ENCODE results near the gene ZKSCAN2. TPM values are rescaled to one million over a fixed set of nuclear protein-coding genes. Genes with fewer than 3 reads are reported as not detected.

ZKSCAN2 gene
- total and polyA plus RNA-seq, 4 donors = 0.47 to 3.4 (median 1.7) TPM

GRCh38 chr16:25199457-25199856 is 58.2 kb downstream of the ZKSCAN2 start:
- 92% methylated on average over 7 of the region's 7 CpGs for WGBS

GRCh38 chr16:25198021-25198420 is 59.6 kb downstream of the ZKSCAN2 start:
- Histone ChIP-seq H3K9me3 (ENCODE audit: control insufficient read depth in 4 of 4, low read length in 3 of 4) (no peaks in the 10 kb centered on the region), H3K27ac (ENCODE audit: low read depth in 1 of 2, low read length in 2 of 2) (no peak overlapping the region), H3K36me3 (ENCODE audit: control insufficient read depth in 4 of 4, insufficient read depth in 3 of 4, low read depth in 1 of 4, low read length in 3 of 4) (no peaks in the 10 kb centered on the region), H3K9ac (ENCODE audit: low read depth in 1 of 2, low read length in 2 of 2) (no peak overlapping the region), H3K4me3 (ENCODE audit: low read depth in 1 of 3, low read length in 3 of 3) (no peak overlapping the region), H3K27me3 (ENCODE audit: control insufficient read depth in 4 of 4, insufficient read depth in 4 of 4, low read length in 3 of 4) (no peaks in the 10 kb centered on the region), H3K4me1 (ENCODE audit: control insufficient read depth in 4 of 4, insufficient read depth in 4 of 4, low read length in 3 of 4) (peaks cover 0 to 3% (median 0%) of the 10 kb centered on the region in 4 donors)
- no peak for TF ChIP-seq GABPA (IDR thresholded peaks at IDR 0.05 in 1 of 2, conservative IDR thresholded peaks at IDR 0.05 in 1 of 2)
- TF ChIP-seq HNF4G (IDR thresholded peaks at IDR 0.05) = no peak
- TF ChIP-seq CTCF (IDR thresholded peaks at IDR 0.05; ENCODE audit: low read depth, low read length, missing input control) = no peak
- TF ChIP-seq RAD21 (IDR thresholded peaks at IDR 0.05) = no peak
- TF ChIP-seq YY1 (IDR thresholded peaks at IDR 0.05) = no peak
- no peak for TF ChIP-seq FOXA2 (IDR thresholded peaks at IDR 0.05)
- no peak for TF ChIP-seq RXRA (IDR thresholded peaks at IDR 0.05)
- no peak for TF ChIP-seq HNF4A (conservative IDR thresholded peaks at IDR 0.05)
- no peak for TF ChIP-seq JUND (IDR thresholded peaks at IDR 0.05)
- no peak for TF ChIP-seq MAX (IDR thresholded peaks at IDR 0.05)
- no peak for TF ChIP-seq NR2F2 (IDR thresholded peaks at IDR 0.05)
- TF ChIP-seq TAF1 (conservative IDR thresholded peaks at IDR 0.05) = no peak
- no peak for TF ChIP-seq REST (IDR thresholded peaks at IDR 0.05)
- no peak for TF ChIP-seq FOXA1 (IDR thresholded peaks at IDR 0.05)
- no peak for TF ChIP-seq SP1 (IDR thresholded peaks at IDR 0.05)
- TF ChIP-seq ZBTB33 (IDR thresholded peaks at IDR 0.05) = no peak
- TF ChIP-seq EGR1 (IDR thresholded peaks at IDR 0.05; ENCODE audit: low read depth in 2 of 2) = no peak
- no peak for TF ChIP-seq ATF3 (IDR thresholded peaks at IDR 0.05)
- DNase-seq (ENCODE audit: low spot score) = no peak
- WGBS = 86% methylated on average over 4 of the region's 4 CpGs

More at GRCh38 chr16:25199457-25199856, 58.2 kb downstream of the ZKSCAN2 start:
- no peak for DNase-seq (ENCODE audit: low spot score)
- H3K9ac ChIP-seq (ENCODE audit: low read depth in 1 of 2, low read length in 2 of 2) = no peak overlapping the region
- no peak for TF ChIP-seq EGR1 (IDR thresholded peaks at IDR 0.05; ENCODE audit: low read depth in 2 of 2)
- H3K4me3 ChIP-seq (ENCODE audit: low read depth in 1 of 3, low read length in 3 of 3) = no peak overlapping the region
- no peaks in the 10 kb centered on the region for H3K27me3 ChIP-seq (ENCODE audit: control insufficient read depth in 4 of 4, insufficient read depth in 4 of 4, low read length in 3 of 4)
- H3K4me1 ChIP-seq (ENCODE audit: control insufficient read depth in 4 of 4, insufficient read depth in 4 of 4, low read length in 3 of 4) = peaks cover 0 to 3% (median 0%) of the 10 kb centered on the region in 4 donors
- H3K27ac ChIP-seq (ENCODE audit: low read depth in 1 of 2, low read length in 2 of 2) = no peak overlapping the region
- no peaks in the 10 kb centered on the region for H3K36me3 ChIP-seq (ENCODE audit: control insufficient read depth in 4 of 4, insufficient read depth in 3 of 4, low read depth in 1 of 4, low read length in 3 of 4)
- no peaks in the 10 kb centered on the region for H3K9me3 ChIP-seq (ENCODE audit: control insufficient read depth in 4 of 4, low read length in 3 of 4)
